Ascending aorta (tissue), 2 donors: Measurements from ENCODE around the gene PDE4B. TPM values are rescaled to one million over a fixed set of nuclear protein-coding genes. Genes with fewer than 3 reads are reported as not detected.

Experiments used
- DNase-seq, 2 donors: peaks; one replicate each; pipeline ENCODE4 v3.0.0-alpha.2; 2019; ENCODE audit warnings: low spot score in 2 of 2
- H3K27ac ChIP-seq, 2 donors: fragments of 200-600 bp; sonication (generic); one replicate each; pipeline ENCODE4 v1.5.1; 2016 to 2017; ENCODE audit warnings: mild to moderate bottlenecking in 1 of 2
- H3K27me3 ChIP-seq: fragments of 200-600 bp; sonication (generic); one replicate; pipeline ENCODE4 v1.5.1; 2017
- H3K36me3 ChIP-seq, 2 donors: fragments of 200-600 bp; sonication (generic); one replicate each; pipeline ENCODE4 v1.5.1; 2016
- H3K4me1 ChIP-seq, 2 donors: fragments of 200-600 bp; sonication (generic); one replicate each; pipeline ENCODE4 v1.5.1; 2016 to 2017; ENCODE audit warnings: mild to moderate bottlenecking in 1 of 2
- H3K4me3 ChIP-seq, 2 donors: fragments of 200-600 bp; sonication (generic); one replicate each; pipeline ENCODE4 v1.5.1; 2016 to 2017; ENCODE audit warnings: mild to moderate bottlenecking in 1 of 2
- H3K9me3 ChIP-seq, 2 donors: fragments of 200-600 bp; sonication (generic); one replicate each; pipeline ENCODE4 v1.5.1; 2016
- intact Hi-C: fragments of 100-400 bp; cut with DNase I; formaldehyde crosslinking; loops from one replicate; pipeline ENCODE4 v1.15.1; 2023
- total RNA-seq: library from RNA; depleted of rRNA; stranded (reverse); fragments of >200 nt; gene quantifications from one replicate; pipeline ENCODE4 v1.1.0, GENCODE V29; 2016
- TF ChIP-seq, protein P1 (sequence below), 3 experiments: fragments of 200-600 bp in 2 of 3; fragments of 450-650 bp in 1 of 3; sonication (generic) in 2 of 3; IDR thresholded peaks; one replicate each; pipeline ENCODE4 v1.5.1; 2016 to 2019; ENCODE audit warnings: antibody characterized with exemption in 3 of 3, mild to moderate bottlenecking in 1 of 3, moderate library complexity in 1 of 3

Gene PDE4B
- total RNA-seq, 1 donor from 2014 or later, result 4.5 TPM

DNA sequence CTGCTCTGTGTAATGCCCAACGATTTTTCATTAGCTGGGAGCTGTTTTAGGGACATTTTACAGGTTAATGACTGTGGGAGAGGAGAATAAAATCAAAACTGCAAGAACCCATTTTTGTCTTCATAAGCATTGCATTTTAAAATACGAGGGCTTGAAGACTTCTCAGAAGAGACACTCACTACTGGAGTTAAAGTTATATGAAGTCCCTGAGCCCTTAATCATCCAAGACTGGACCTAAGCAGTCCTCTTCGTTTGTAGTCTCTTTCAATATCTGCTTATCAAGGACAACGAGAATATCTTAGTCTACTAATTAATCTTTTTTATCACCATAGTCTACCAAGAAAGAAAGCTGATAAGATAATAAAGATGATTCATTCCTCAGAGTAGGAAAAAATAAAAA is 564.3 kb downstream of the PDE4B start:
- TF ChIP-seq, protein P1, sequence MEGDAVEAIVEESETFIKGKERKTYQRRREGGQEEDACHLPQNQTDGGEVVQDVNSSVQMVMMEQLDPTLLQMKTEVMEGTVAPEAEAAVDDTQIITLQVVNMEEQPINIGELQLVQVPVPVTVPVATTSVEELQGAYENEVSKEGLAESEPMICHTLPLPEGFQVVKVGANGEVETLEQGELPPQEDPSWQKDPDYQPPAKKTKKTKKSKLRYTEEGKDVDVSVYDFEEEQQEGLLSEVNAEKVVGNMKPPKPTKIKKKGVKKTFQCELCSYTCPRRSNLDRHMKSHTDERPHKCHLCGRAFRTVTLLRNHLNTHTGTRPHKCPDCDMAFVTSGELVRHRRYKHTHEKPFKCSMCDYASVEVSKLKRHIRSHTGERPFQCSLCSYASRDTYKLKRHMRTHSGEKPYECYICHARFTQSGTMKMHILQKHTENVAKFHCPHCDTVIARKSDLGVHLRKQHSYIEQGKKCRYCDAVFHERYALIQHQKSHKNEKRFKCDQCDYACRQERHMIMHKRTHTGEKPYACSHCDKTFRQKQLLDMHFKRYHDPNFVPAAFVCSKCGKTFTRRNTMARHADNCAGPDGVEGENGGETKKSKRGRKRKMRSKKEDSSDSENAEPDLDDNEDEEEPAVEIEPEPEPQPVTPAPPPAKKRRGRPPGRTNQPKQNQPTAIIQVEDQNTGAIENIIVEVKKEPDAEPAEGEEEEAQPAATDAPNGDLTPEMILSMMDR (IDR thresholded peaks at IDR 0.05), result no peak
- Histone ChIP-seq H3K36me3 (peaks cover 0 to 5% of the 10 kb centered on the region in 2 donors), H3K27ac (no peak overlapping the region), H3K9me3 (no peaks in the 10 kb centered on the region), H3K4me1 (no peaks in the 10 kb centered on the region), H3K27me3 (no peaks in the 10 kb centered on the region), H3K4me3 (no peak overlapping the region)
- DNase-seq, result no peak
- intact Hi-C loops, result no loop called here

GRCh38 chr1:66357478-66358197 is 564.9 kb downstream of the PDE4B start:
- Histone ChIP-seq H3K27me3 (no peaks in the 10 kb centered on the region), H3K27ac (no peak overlapping the region), H3K9me3 (no peaks in the 10 kb centered on the region), H3K4me3 (no peak overlapping the region), H3K4me1 (no peaks in the 10 kb centered on the region), H3K36me3 (peaks cover 4 to 5% of the 10 kb centered on the region in 2 donors)
- DNase-seq, result no peak
- TF ChIP-seq, protein P1 (IDR thresholded peaks at IDR 0.05), result no peak
- intact Hi-C loops, result no loop called here

GRCh38 chr1:66359269-66359668 is 566.6 kb downstream of the PDE4B start:
- no peak overlapping the region for H3K4me3 ChIP-seq
- DNase-seq, result no peak
- no peaks in the 10 kb centered on the region for H3K9me3 ChIP-seq
- peaks cover 7 to 8% of the 10 kb centered on the region in 2 donors for H3K36me3 ChIP-seq
- no peaks in the 10 kb centered on the region for H3K4me1 ChIP-seq
- TF ChIP-seq, protein P1 (IDR thresholded peaks at IDR 0.05), result no peak
- intact Hi-C loops, result no loop called here
- H3K27ac ChIP-seq, result no peak overlapping the region
- no peaks in the 10 kb centered on the region for H3K27me3 ChIP-seq

GRCh38 chr1:66359815-66360214 is 567.1 kb downstream of the PDE4B start:
- TF ChIP-seq, protein P1 (IDR thresholded peaks at IDR 0.05), result no peak

DNA sequence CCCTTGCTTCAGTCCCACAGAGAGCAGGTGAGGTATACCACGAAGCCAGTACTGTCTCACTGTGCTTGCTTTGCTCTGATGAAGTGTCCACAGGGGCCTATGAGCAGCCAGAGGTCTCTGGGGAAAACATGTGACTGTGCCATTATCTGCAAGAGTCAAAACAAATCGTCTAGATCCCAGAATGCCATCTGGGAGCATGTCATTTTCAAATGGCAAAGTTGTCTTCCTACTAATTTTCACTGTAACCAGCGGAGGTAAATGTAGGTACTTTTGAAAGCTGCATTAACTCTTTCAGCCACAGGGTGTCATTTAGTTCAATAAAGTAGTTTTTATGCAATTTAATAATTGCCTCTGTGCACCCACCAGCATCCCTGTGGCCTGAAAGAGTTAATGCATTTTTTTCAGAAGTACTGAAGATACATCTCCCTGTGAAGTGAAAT is 567.6 kb downstream of the PDE4B start:
- H3K36me3 ChIP-seq, result peaks cover 7 to 8% of the 10 kb centered on the region in 2 donors
- TF ChIP-seq, protein P1 (IDR thresholded peaks at IDR 0.05), result no peak
- DNase-seq, result no peak
- H3K9me3 ChIP-seq, result no peaks in the 10 kb centered on the region
- no peak overlapping the region for H3K27ac ChIP-seq
- no peak overlapping the region for H3K4me3 ChIP-seq
- H3K4me1 ChIP-seq, result no peaks in the 10 kb centered on the region
- no peaks in the 10 kb centered on the region for H3K27me3 ChIP-seq
- intact Hi-C loops, result loop anchor here (2.0 kb wide), 1 partner anchor 18 kb away; no protein-coding TSS in a partner anchor

More at GRCh38 chr1:66359815-66360214, 567.1 kb downstream of the PDE4B start:
- Histone ChIP-seq H3K9me3 (no peaks in the 10 kb centered on the region), H3K27me3 (no peaks in the 10 kb centered on the region), H3K27ac (no peak overlapping the region), H3K4me1 (no peaks in the 10 kb centered on the region), H3K4me3 (no peak overlapping the region), H3K36me3 (peaks cover 7 to 8% of the 10 kb centered on the region in 2 donors)
- no peak for DNase-seq
- intact Hi-C loops, result loop anchor here (2.0 kb wide), 1 partner anchor 17 kb away; no protein-coding TSS in a partner anchor
